Osteocyte (in vitro differentiated cells): Measurements from ENCODE around the gene ECM2. TPM values are rescaled to one million over a fixed set of nuclear protein-coding genes. Genes with fewer than 3 reads are reported as not detected.

ENCODE experiments used
- DNase-seq: peaks from one replicate; pipeline ENCODE4 v3.0.0; 2021; ENCODE audit warnings: mixed read lengths; ENCODE audit not compliant: unreplicated experiment; ENCODE audit errors: extremely low spot score
- H3K27ac Mint-ChIP-seq: one replicate; pipeline ENCODE4 v1.8.0; 2021; ENCODE audit warnings: mild to moderate bottlenecking, mixed read lengths; ENCODE audit not compliant: unreplicated experiment
- H3K27me3 Mint-ChIP-seq: one replicate; pipeline ENCODE4 v1.8.0; 2021; ENCODE audit warnings: mixed read lengths; ENCODE audit not compliant: unreplicated experiment
- H3K36me3 Mint-ChIP-seq: one replicate; pipeline ENCODE4 v1.8.0; 2021; ENCODE audit warnings: mixed read lengths; ENCODE audit not compliant: unreplicated experiment
- H3K4me1 Mint-ChIP-seq: one replicate; pipeline ENCODE4 v1.8.0; 2021; ENCODE audit warnings: mixed read lengths; ENCODE audit not compliant: unreplicated experiment
- H3K4me3 Mint-ChIP-seq: one replicate; pipeline ENCODE4 v1.8.0; 2021; ENCODE audit warnings: mild to moderate bottlenecking, moderate library complexity, mixed read lengths; ENCODE audit not compliant: unreplicated experiment
- H3K9me3 Mint-ChIP-seq: one replicate; pipeline ENCODE4 v1.8.0; 2021; ENCODE audit warnings: mixed read lengths; ENCODE audit not compliant: unreplicated experiment
- total RNA-seq: library from RNA; stranded (reverse); gene quantifications from 2 replicates; pipeline ENCODE4 v1.2.1, GENCODE V29; 2021
- TF ChIP-seq, protein P1 (sequence below): fragments of 200-600 bp; sonication (generic); IDR thresholded peaks from 2 replicates; pipeline ENCODE4 v1.5.0; 2021; ENCODE audit warnings: antibody characterized with exemption, mild to moderate bottlenecking, moderate library complexity

ECM2 gene
- total RNA-seq, 1 donor from 2014 or later = 53.3 TPM

DNA sequence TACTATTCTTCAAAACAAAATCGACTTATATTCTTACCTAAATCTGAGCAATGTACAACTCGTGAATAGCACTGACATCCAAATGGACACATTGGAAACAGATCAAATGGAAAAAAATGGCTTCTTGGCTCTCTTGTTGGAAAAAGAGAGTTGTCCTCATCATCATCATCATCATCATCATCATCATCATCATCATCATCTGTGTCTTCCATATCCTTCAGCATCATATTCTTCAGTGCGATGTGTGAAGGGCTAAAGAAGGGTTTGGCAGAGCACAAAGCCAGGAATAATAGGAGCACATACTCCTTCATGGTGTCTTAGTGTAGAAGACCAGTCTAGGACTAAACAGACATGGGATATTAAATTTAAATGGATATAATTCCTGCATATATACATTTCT is 61.2 kb downstream of the ECM2 start:
- Mint-ChIP-seq H3K27ac (no peak overlapping the region), H3K36me3 (peaks cover 22% of the 10 kb centered on the region), H3K27me3 (no peaks in the 10 kb centered on the region), H3K4me3 (no peak overlapping the region), H3K4me1 (peaks cover 17% of the 10 kb centered on the region), H3K9me3 (no peaks in the 10 kb centered on the region)
- TF ChIP-seq, protein P1, sequence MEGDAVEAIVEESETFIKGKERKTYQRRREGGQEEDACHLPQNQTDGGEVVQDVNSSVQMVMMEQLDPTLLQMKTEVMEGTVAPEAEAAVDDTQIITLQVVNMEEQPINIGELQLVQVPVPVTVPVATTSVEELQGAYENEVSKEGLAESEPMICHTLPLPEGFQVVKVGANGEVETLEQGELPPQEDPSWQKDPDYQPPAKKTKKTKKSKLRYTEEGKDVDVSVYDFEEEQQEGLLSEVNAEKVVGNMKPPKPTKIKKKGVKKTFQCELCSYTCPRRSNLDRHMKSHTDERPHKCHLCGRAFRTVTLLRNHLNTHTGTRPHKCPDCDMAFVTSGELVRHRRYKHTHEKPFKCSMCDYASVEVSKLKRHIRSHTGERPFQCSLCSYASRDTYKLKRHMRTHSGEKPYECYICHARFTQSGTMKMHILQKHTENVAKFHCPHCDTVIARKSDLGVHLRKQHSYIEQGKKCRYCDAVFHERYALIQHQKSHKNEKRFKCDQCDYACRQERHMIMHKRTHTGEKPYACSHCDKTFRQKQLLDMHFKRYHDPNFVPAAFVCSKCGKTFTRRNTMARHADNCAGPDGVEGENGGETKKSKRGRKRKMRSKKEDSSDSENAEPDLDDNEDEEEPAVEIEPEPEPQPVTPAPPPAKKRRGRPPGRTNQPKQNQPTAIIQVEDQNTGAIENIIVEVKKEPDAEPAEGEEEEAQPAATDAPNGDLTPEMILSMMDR = no peak
- DNase-seq = no peak

DNA sequence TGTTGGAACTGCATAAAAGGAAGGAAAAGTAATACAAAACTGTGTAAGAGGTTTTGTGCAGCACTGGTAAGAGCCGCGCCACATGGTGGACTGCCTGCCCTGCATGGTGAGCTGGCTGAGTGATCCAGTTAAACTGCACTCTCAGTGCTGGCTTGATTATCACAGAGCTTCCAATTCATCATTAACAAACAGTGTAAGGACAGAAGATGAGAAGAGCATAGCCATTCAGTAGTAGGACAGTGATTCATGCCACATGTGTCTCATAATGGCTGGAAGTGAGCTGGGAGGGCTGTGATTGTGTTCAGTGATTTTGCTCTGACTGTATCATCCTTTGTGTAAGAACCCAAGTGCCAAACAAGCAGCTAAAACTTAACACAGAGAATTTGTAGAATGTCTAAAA is 67.6 kb downstream of the ECM2 start:
- Mint-ChIP-seq H3K9me3 (no peaks in the 10 kb centered on the region), H3K36me3 (peaks cover 35% of the 10 kb centered on the region), H3K27me3 (no peaks in the 10 kb centered on the region), H3K4me1 (peaks cover 11% of the 10 kb centered on the region), H3K4me3 (no peak overlapping the region), H3K27ac (no peak overlapping the region)
- TF ChIP-seq, protein P1 = no peak
- no peak for DNase-seq

DNA sequence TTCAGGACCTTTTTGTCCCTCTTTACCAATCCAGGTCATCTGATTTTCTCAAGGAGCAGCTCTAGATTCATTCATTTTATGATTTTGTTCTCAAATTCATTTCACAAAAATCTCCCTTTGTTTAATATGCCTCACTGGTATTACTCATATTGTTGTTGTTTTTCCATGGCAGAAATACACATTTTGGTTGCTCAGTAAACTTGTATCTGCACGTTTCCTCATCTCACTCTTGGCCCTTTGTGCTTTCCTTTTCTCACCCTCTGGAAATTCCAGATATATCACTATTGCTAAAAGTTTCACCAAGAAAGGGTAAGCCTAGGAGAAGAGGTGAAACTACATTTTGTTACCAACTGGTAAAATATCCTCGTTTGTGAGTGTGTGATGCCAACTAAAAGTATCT is 68.3 kb downstream of the ECM2 start:
- peaks cover 31% of the 10 kb centered on the region for H3K36me3 Mint-ChIP-seq
- DNase-seq = no peak
- H3K27me3 Mint-ChIP-seq = no peaks in the 10 kb centered on the region
- no peaks in the 10 kb centered on the region for H3K9me3 Mint-ChIP-seq
- peaks cover 11% of the 10 kb centered on the region for H3K4me1 Mint-ChIP-seq
- H3K4me3 Mint-ChIP-seq = no peak overlapping the region
- H3K27ac Mint-ChIP-seq = no peak overlapping the region
- TF ChIP-seq, protein P1 = no peak

DNA sequence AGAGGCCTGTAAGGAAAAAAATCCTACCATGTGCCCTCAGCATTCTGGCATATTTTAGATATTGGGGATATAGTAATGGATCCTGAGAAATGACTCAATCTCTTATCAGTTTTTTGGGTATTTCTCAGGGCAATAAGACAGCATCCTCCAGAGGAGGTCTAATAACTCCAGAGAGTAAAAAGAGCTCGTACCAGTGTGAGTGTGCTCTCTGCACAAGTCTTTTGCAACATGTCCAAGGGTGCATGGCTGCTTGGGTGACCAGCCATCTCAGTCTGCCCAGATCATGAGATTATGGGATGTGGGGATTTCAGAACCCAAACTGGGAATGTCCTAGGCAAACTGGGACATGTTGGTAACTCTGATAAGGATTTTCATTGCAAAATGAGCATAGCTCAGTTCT is 68.7 kb downstream of the ECM2 start:
- TF ChIP-seq, protein P1 = no peak
- no peak overlapping the region for H3K4me3 Mint-ChIP-seq
- H3K9me3 Mint-ChIP-seq = no peaks in the 10 kb centered on the region
- H3K36me3 Mint-ChIP-seq = peaks cover 35% of the 10 kb centered on the region
- H3K27me3 Mint-ChIP-seq = no peaks in the 10 kb centered on the region
- DNase-seq = no peak
- H3K4me1 Mint-ChIP-seq = peaks cover 11% of the 10 kb centered on the region
- no peak overlapping the region for H3K27ac Mint-ChIP-seq

DNA sequence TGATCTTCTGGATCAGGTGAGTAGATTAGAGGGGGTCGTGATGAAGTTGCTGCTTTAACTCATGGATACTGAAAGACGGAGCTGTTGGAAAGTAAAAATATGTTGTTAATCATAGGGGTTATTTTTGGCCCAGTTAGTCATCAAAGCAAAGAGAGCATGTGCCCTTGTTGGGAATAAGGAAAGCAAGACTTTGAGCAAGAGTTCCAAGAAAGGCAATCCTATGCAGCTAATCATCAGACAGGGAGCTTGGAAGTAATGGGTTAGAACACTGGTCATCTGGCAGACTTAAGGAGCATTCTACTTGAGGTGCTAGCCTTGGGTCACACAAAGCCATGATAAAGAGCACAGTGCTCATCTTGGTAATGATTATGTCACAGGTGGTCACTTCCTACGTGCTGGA is 71.8 kb downstream of the ECM2 start:
- H3K27ac Mint-ChIP-seq = no peak overlapping the region
- no peak for DNase-seq
- H3K9me3 Mint-ChIP-seq = no peaks in the 10 kb centered on the region
- no peaks in the 10 kb centered on the region for H3K27me3 Mint-ChIP-seq
- peaks cover 39% of the 10 kb centered on the region for H3K36me3 Mint-ChIP-seq
- peaks cover 11% of the 10 kb centered on the region for H3K4me1 Mint-ChIP-seq
- no peak overlapping the region for H3K4me3 Mint-ChIP-seq
- TF ChIP-seq, protein P1 = no peak
